ENCODE data around the gene TMEM18. TPM values are rescaled to one million over a fixed set of nuclear protein-coding genes. Genes with fewer than 3 reads are reported as not detected.

TMEM18 gene
- total RNA-seq, 1 experiment from 2014 or later: 19.0 TPM

DNA sequence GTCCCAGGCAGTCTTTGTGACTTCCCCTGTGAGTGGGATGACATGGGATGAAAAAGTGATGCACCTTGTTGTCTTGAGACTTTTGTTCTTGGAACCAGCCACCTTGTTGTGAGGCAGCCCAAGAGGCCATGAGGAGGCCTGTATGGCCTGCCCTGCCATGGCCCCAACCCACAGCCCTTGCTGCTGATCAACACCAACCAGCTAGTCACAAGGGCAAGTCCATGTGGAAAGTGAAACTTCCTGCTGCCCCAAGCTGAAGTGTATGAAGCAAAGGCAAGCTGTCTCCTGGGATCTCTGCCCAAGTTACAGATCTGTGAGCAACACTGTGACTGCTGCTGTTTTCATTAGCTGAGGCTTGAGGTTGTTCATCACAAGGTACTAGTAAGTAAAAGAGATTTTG lies 21.6 kb downstream of the TMEM18 start:
- Mint-ChIP-seq H3K4me3 (ENCODE audit: low read depth, unreplicated experiment) (no peak overlapping the region), H3K27ac (ENCODE audit: unreplicated experiment) (no peak overlapping the region), H3K36me3 (ENCODE audit: insufficient read depth, unreplicated experiment) (no peaks in the 10 kb centered on the region), H3K27me3 (ENCODE audit: unreplicated experiment) (peaks cover 32% of the 10 kb centered on the region), H3K4me1 (ENCODE audit: low read depth, unreplicated experiment) (no peaks in the 10 kb centered on the region), H3K9me3 (ENCODE audit: low read depth, unreplicated experiment) (peaks cover 5% of the 10 kb centered on the region)
- TF ChIP-seq, protein P1, sequence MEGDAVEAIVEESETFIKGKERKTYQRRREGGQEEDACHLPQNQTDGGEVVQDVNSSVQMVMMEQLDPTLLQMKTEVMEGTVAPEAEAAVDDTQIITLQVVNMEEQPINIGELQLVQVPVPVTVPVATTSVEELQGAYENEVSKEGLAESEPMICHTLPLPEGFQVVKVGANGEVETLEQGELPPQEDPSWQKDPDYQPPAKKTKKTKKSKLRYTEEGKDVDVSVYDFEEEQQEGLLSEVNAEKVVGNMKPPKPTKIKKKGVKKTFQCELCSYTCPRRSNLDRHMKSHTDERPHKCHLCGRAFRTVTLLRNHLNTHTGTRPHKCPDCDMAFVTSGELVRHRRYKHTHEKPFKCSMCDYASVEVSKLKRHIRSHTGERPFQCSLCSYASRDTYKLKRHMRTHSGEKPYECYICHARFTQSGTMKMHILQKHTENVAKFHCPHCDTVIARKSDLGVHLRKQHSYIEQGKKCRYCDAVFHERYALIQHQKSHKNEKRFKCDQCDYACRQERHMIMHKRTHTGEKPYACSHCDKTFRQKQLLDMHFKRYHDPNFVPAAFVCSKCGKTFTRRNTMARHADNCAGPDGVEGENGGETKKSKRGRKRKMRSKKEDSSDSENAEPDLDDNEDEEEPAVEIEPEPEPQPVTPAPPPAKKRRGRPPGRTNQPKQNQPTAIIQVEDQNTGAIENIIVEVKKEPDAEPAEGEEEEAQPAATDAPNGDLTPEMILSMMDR (IDR thresholded peaks at IDR 0.05; ENCODE audit: unreplicated experiment): no peak
- no peak for DNase-seq
- no TSS peak for BruUV-seq (replicated peaks)
- CTCF ChIA-PET: interaction anchor here (1.1 kb wide), 1 partner anchor 12 kb away, joined by 3 read pairs; no protein-coding TSS in a partner anchor
- intact Hi-C loops (cut with micrococcal nuclease; ENCODE audit: unreplicated experiment): no loop called here

DNA sequence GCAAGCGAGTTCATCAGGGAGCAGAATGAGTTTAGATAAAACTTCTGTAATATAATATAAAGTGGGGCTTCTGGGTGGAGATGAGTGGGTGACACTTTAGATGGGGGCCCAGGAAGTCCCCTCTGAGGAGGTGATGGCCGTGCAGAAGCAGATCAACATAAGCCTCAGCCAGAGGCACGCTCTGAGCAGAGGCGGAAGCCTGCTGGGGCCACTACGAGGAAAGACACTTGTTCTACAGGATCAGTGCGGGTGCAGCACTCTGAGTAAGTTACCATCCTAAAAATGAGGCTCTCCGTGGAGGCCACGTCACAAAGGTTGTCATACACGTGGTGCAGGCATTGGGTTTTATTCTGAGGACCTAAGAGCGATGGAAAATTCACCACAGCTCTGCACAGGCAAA lies 22.3 kb downstream of the TMEM18 start:
- intact Hi-C loops (cut with micrococcal nuclease; ENCODE audit: unreplicated experiment): no loop called here
- no TSS peak for BruUV-seq (replicated peaks)
- CTCF ChIA-PET: no interaction called here
- Mint-ChIP-seq H3K36me3 (ENCODE audit: insufficient read depth, unreplicated experiment) (no peaks in the 10 kb centered on the region), H3K27ac (ENCODE audit: unreplicated experiment) (no peak overlapping the region), H3K27me3 (ENCODE audit: unreplicated experiment) (peaks cover 38% of the 10 kb centered on the region), H3K4me1 (ENCODE audit: low read depth, unreplicated experiment) (no peaks in the 10 kb centered on the region), H3K9me3 (ENCODE audit: low read depth, unreplicated experiment) (peaks cover 5% of the 10 kb centered on the region), H3K4me3 (ENCODE audit: low read depth, unreplicated experiment) (no peak overlapping the region)
- no peak for DNase-seq
- TF ChIP-seq, protein P1 (IDR thresholded peaks at IDR 0.05; ENCODE audit: unreplicated experiment): no peak

DNA sequence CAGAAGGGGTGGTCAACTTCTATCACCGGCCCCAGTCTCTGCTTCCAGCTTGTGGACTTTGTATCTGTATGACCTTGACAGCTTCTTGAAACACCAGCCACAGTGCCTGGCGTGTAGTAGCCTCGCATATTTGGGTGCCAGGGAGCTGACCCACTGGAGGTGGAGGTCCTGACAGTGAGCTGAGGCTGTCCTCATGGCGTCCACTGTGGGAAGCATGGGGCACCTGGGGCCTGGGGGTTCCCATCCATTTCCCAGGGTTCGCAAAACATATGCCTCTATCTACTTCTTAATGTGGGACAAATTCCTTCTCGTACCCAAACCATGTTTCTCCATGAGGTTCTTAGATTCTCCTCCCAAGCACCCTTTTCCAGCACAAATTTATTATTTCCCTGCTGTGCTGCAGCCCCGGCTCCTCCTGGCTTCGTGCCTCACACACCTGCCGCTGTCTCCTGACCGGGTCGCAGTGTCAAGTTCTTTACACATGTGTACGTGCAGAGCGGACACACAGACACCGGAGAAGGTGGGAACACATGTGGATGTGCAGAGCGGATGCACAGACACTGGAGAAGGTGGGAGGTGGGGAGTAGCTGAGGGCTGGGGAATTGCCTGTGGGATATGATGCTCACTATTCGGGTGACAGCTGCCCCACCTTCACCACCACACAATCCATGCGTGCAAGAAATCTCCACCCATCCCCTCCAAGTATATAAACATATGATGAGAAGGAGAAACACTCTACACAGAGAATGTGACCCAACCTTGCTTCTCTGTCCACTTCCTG lies 23.4 kb downstream of the TMEM18 start:
- no peak for DNase-seq
- no peak overlapping the region for H3K4me3 Mint-ChIP-seq (ENCODE audit: low read depth, unreplicated experiment)
- intact Hi-C loops (cut with micrococcal nuclease; ENCODE audit: unreplicated experiment): no loop called here
- no peak overlapping the region for H3K27ac Mint-ChIP-seq (ENCODE audit: unreplicated experiment)
- BruUV-seq (replicated peaks): no TSS peak
- H3K36me3 Mint-ChIP-seq (ENCODE audit: insufficient read depth, unreplicated experiment): no peaks in the 10 kb centered on the region
- TF ChIP-seq, protein P1 (IDR thresholded peaks at IDR 0.05; ENCODE audit: unreplicated experiment): no peak
- H3K9me3 Mint-ChIP-seq (ENCODE audit: low read depth, unreplicated experiment): peaks cover 5% of the 10 kb centered on the region
- CTCF ChIA-PET: no interaction called here
- H3K27me3 Mint-ChIP-seq (ENCODE audit: unreplicated experiment): peaks cover 27% of the 10 kb centered on the region
- no peaks in the 10 kb centered on the region for H3K4me1 Mint-ChIP-seq (ENCODE audit: low read depth, unreplicated experiment)

DNA sequence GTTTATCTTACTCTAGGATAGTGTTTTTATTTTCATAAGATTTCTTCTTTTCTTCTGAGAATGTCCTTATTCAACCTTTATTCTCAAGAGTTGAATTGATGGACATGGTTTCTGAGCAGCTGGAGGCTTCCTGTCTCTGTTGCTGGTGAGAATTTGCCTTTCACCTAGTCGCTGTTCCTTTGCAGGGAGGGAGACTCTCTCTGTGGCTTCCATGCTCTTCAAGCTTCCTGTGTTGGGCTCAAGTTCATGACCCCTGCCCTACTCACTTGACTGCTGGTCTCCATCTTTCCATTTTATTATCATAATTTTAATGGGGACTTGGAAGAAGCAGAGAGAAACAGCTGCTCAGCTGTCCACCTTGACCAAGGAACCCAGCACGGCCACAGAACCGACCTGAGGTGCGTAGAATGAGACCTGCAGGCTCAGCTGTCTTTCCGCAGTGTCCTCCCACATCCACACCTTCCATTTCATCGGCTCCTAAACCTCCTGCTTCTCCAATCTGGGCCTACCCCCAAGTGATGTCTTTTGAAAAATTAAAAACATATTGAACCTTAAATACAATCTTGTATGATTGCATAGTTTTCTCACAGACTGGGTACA lies 24.2 kb downstream of the TMEM18 start:
- Mint-ChIP-seq H3K4me1 (ENCODE audit: low read depth, unreplicated experiment) (no peaks in the 10 kb centered on the region), H3K36me3 (ENCODE audit: insufficient read depth, unreplicated experiment) (no peaks in the 10 kb centered on the region), H3K9me3 (ENCODE audit: low read depth, unreplicated experiment) (peaks cover 5% of the 10 kb centered on the region), H3K27ac (ENCODE audit: unreplicated experiment) (no peak overlapping the region), H3K27me3 (ENCODE audit: unreplicated experiment) (peaks cover 19% of the 10 kb centered on the region), H3K4me3 (ENCODE audit: low read depth, unreplicated experiment) (no peak overlapping the region)
- intact Hi-C loops (cut with micrococcal nuclease; ENCODE audit: unreplicated experiment): loop anchor here (1.0 kb wide), 1 partner anchor 20 kb away; no protein-coding TSS in a partner anchor
- CTCF ChIA-PET: no interaction called here
- DNase-seq: no peak
- TF ChIP-seq, protein P1 (IDR thresholded peaks at IDR 0.05; ENCODE audit: unreplicated experiment): no peak
- BruUV-seq (replicated peaks): no TSS peak

Data from Calu3 (cell line).